Measurements from ENCODE around the gene S1PR3. TPM values are rescaled to one million over a fixed set of nuclear protein-coding genes. Genes with fewer than 3 reads are reported as not detected.

S1PR3 gene
- total and polyA plus RNA-seq, 2 experiments from 2014 or later: 11.8 to 16.9 TPM

GRCh38 chr9:89036383-89036782 is 45.1 kb downstream of the S1PR3 start:
- peaks cover 21% of the 10 kb centered on the region for H3F3A ChIP-seq (ENCODE audit: insufficient read depth)
- WGBS, 2 experiments (ENCODE audit: low coverage in 1 of 2, low lambda C conversion rate in 2 of 2, missing lambda C conversion rate in 2 of 2): 67 to 72% methylated on average over 8 of the region's 8 CpGs
- no peaks in the 10 kb centered on the region for H3K9me2 ChIP-seq (ENCODE audit: insufficient read depth)
- H4K20me1 ChIP-seq (ENCODE audit: insufficient read depth): no peaks in the 10 kb centered on the region
- TF ChIP-seq EZH2 (IDR thresholded peaks at IDR 0.05; ENCODE audit: insufficient read depth, poor library complexity, severe bottlenecking) (no peak), EZH2phosphoT487 (IDR thresholded peaks at IDR 0.05; ENCODE audit: insufficient read depth, low read depth) (no peak)
- H3K4me2 ChIP-seq (ENCODE audit: unreplicated experiment): no peak overlapping the region
- no peaks in the 10 kb centered on the region for H3K79me2 ChIP-seq (ENCODE audit: insufficient read depth)
- no peak overlapping the region for H3K4me3 ChIP-seq
- H3K9me3 ChIP-seq (ENCODE audit: low read depth): no peaks in the 10 kb centered on the region
- in situ Hi-C loops (cut with MboI): no loop called here
- H3K27ac ChIP-seq: no peak overlapping the region
- H3K4me1 ChIP-seq (ENCODE audit: insufficient read depth): peaks cover 21% of the 10 kb centered on the region
- H3K36me3 ChIP-seq (ENCODE audit: low read depth): no peaks in the 10 kb centered on the region
- no peak for DNase-seq
- H3K9ac ChIP-seq: no peak overlapping the region
- no peaks in the 10 kb centered on the region for H3K27me3 ChIP-seq (replicated peaks; ENCODE audit: insufficient read depth)
- H2AFZ ChIP-seq: no peak overlapping the region

GRCh38 chr9:89036891-89037290 is 45.6 kb downstream of the S1PR3 start:
- H3F3A ChIP-seq (ENCODE audit: insufficient read depth): peaks cover 21% of the 10 kb centered on the region
- 91 to 92% methylated on average over 3 of the region's 3 CpGs for WGBS, 2 experiments (ENCODE audit: low coverage in 1 of 2, low lambda C conversion rate in 2 of 2, missing lambda C conversion rate in 2 of 2)
- no peaks in the 10 kb centered on the region for H3K9me2 ChIP-seq (ENCODE audit: insufficient read depth)
- DNase-seq: no peak
- no peaks in the 10 kb centered on the region for H4K20me1 ChIP-seq (ENCODE audit: insufficient read depth)
- H3K4me1 ChIP-seq (ENCODE audit: insufficient read depth): peaks cover 21% of the 10 kb centered on the region
- in situ Hi-C loops (cut with MboI): no loop called here
- no peak overlapping the region for H2AFZ ChIP-seq
- no peaks in the 10 kb centered on the region for H3K36me3 ChIP-seq (ENCODE audit: low read depth)
- no peak overlapping the region for H3K4me2 ChIP-seq (ENCODE audit: unreplicated experiment)
- no peaks in the 10 kb centered on the region for H3K9me3 ChIP-seq (ENCODE audit: low read depth)
- no peak overlapping the region for H3K4me3 ChIP-seq
- H3K27me3 ChIP-seq (replicated peaks; ENCODE audit: insufficient read depth): no peaks in the 10 kb centered on the region
- no peaks in the 10 kb centered on the region for H3K79me2 ChIP-seq (ENCODE audit: insufficient read depth)
- H3K9ac ChIP-seq: no peak overlapping the region
- TF ChIP-seq EZH2phosphoT487 (IDR thresholded peaks at IDR 0.05; ENCODE audit: insufficient read depth, low read depth): no peak
- no peak for TF ChIP-seq EZH2 (IDR thresholded peaks at IDR 0.05; ENCODE audit: insufficient read depth, poor library complexity, severe bottlenecking)
- no peak overlapping the region for H3K27ac ChIP-seq

GRCh38 chr9:89037346-89037745 is 46.1 kb downstream of the S1PR3 start:
- H3K4me1 ChIP-seq (ENCODE audit: insufficient read depth): peaks cover 21% of the 10 kb centered on the region
- DNase-seq: no peak
- H3K36me3 ChIP-seq (ENCODE audit: low read depth): no peaks in the 10 kb centered on the region
- in situ Hi-C loops (cut with MboI): no loop called here
- H3K9me3 ChIP-seq (ENCODE audit: low read depth): no peaks in the 10 kb centered on the region
- H3K27me3 ChIP-seq (replicated peaks; ENCODE audit: insufficient read depth): no peaks in the 10 kb centered on the region
- no peak overlapping the region for H3K4me2 ChIP-seq (ENCODE audit: unreplicated experiment)
- TF ChIP-seq EZH2 (IDR thresholded peaks at IDR 0.05; ENCODE audit: insufficient read depth, poor library complexity, severe bottlenecking): no peak
- no peak for TF ChIP-seq EZH2phosphoT487 (IDR thresholded peaks at IDR 0.05; ENCODE audit: insufficient read depth, low read depth)
- no peaks in the 10 kb centered on the region for H4K20me1 ChIP-seq (ENCODE audit: insufficient read depth)
- peaks cover 21% of the 10 kb centered on the region for H3F3A ChIP-seq (ENCODE audit: insufficient read depth)
- WGBS, 2 experiments (ENCODE audit: low coverage in 1 of 2, low lambda C conversion rate in 2 of 2, missing lambda C conversion rate in 2 of 2): 53 to 70% methylated on average over 4 of the region's 4 CpGs
- no peak overlapping the region for H3K9ac ChIP-seq
- no peaks in the 10 kb centered on the region for H3K9me2 ChIP-seq (ENCODE audit: insufficient read depth)
- no peak overlapping the region for H3K27ac ChIP-seq
- no peak overlapping the region; the same call in 1 of the 2 replicates for H2AFZ ChIP-seq
- H3K79me2 ChIP-seq (ENCODE audit: insufficient read depth): no peaks in the 10 kb centered on the region
- H3K4me3 ChIP-seq: no peak overlapping the region

- Histone ChIP-seq H3K27me3 (replicated peaks; ENCODE audit: insufficient read depth) (no peaks in the 10 kb centered on the region), H3K9me3 (ENCODE audit: low read depth) (no peaks in the 10 kb centered on the region), H3K79me2 (ENCODE audit: insufficient read depth) (no peaks in the 10 kb centered on the region), H3K4me3 (no peak overlapping the region), H3K9me2 (ENCODE audit: insufficient read depth) (no peaks in the 10 kb centered on the region), H4K20me1 (ENCODE audit: insufficient read depth) (no peaks in the 10 kb centered on the region), H3F3A (ENCODE audit: insufficient read depth) (peaks cover 21% of the 10 kb centered on the region), H2AFZ (no peak overlapping the region), H3K36me3 (ENCODE audit: low read depth) (no peaks in the 10 kb centered on the region), H3K4me1 (ENCODE audit: insufficient read depth) (peaks cover 21% of the 10 kb centered on the region), H3K4me2 (ENCODE audit: unreplicated experiment) (peak overlapping the region; percentile 31), H3K9ac (no peak overlapping the region), H3K27ac (peak overlapping the region; percentile 74)
- no peak for DNase-seq
- 69 to 74% methylated on average over 9 of the region's 9 CpGs for WGBS, 2 experiments (ENCODE audit: low coverage in 1 of 2, low lambda C conversion rate in 2 of 2, missing lambda C conversion rate in 2 of 2)
- TF ChIP-seq EZH2phosphoT487 (IDR thresholded peaks at IDR 0.05; ENCODE audit: insufficient read depth, low read depth) (no peak), EZH2 (IDR thresholded peaks at IDR 0.05; ENCODE audit: insufficient read depth, poor library complexity, severe bottlenecking) (no peak)
- in situ Hi-C loops (cut with MboI): no loop called here
These were observed 46.6 kb downstream of the S1PR3 start for GRCh38 chr9:89037891-89038290.
